Liver (tissue), 9 donors: ENCODE measurements around the gene TFAP2A. TPM values are rescaled to one million over a fixed set of nuclear protein-coding genes. Genes with fewer than 3 reads are reported as not detected.

Source experiments
- DNase-seq: peaks from one replicate; pipeline ENCODE4 v3.0.0-alpha.2; 2017; ENCODE audit warnings: low spot score
- H3K27ac ChIP-seq, 2 donors: one replicate each; pipeline ENCODE4 v1.7.0; 2013; ENCODE audit warnings: inconsistent platforms in 2 of 2, low read length in 2 of 2, control low read depth in 1 of 2, low read depth in 1 of 2, mild to moderate bottlenecking in 1 of 2
- H3K27me3 ChIP-seq, 4 donors: one replicate each; pipeline versions ENCODE4 v1.6.1 to v1.7.0; 2013; ENCODE audit warnings: low read length in 3 of 4, inconsistent platforms in 1 of 4, mild to moderate bottlenecking in 1 of 4, moderate library complexity in 1 of 4; ENCODE audit not compliant: control insufficient read depth in 4 of 4, insufficient read depth in 4 of 4
- H3K36me3 ChIP-seq, 4 donors: one replicate each; pipeline versions ENCODE4 v1.6.1 to v1.7.0; 2013; ENCODE audit warnings: low read length in 3 of 4, mild to moderate bottlenecking in 3 of 4, low read depth in 1 of 4, moderate library complexity in 1 of 4; ENCODE audit not compliant: control insufficient read depth in 4 of 4, insufficient read depth in 3 of 4
- H3K4me1 ChIP-seq, 4 donors: one replicate each; pipeline versions ENCODE4 v1.6.1 to v1.7.0; 2013; ENCODE audit warnings: low read length in 3 of 4, mild to moderate bottlenecking in 3 of 4, moderate library complexity in 1 of 4; ENCODE audit not compliant: control insufficient read depth in 4 of 4, insufficient read depth in 4 of 4
- H3K4me3 ChIP-seq, 3 donors: one replicate each; pipeline versions ENCODE4 v1.6.1 to v1.7.0; 2013; ENCODE audit warnings: low read length in 3 of 3, control low read depth in 1 of 3, low read depth in 1 of 3, mild to moderate bottlenecking in 1 of 3
- H3K9ac ChIP-seq, 2 donors: one replicate each; pipeline ENCODE4 v1.7.0; 2013; ENCODE audit warnings: low read length in 2 of 2, mild to moderate bottlenecking in 2 of 2, moderate library complexity in 2 of 2, control low read depth in 1 of 2, low read depth in 1 of 2
- H3K9me3 ChIP-seq, 4 donors: one replicate each; pipeline versions ENCODE4 v1.6.1 to v1.7.0; 2013; ENCODE audit warnings: low read length in 3 of 4; ENCODE audit not compliant: control insufficient read depth in 4 of 4
- ATF3 ChIP-seq: IDR thresholded peaks from 2 replicates; pipeline ENCODE4 v1.6.1; 2016; ENCODE audit warnings: antibody characterized with exemption
- CTCF ChIP-seq: fragments of 150-350 bp; IDR thresholded peaks from 2 replicates; pipeline ENCODE4 v1.5.1; 2017; ENCODE audit warnings: improper control_type of control experiment, low read depth, low read length; ENCODE audit not compliant: missing input control
- EGR1 ChIP-seq, 2 donors: IDR thresholded peaks; 2 replicates each; pipeline ENCODE4 v1.6.1; 2016 to 2018; ENCODE audit warnings: antibody characterized with exemption in 2 of 2, low read depth in 2 of 2
- FOXA1 ChIP-seq: IDR thresholded peaks from 2 replicates; pipeline ENCODE4 v1.6.1; 2016; ENCODE audit warnings: antibody characterized with exemption
- FOXA2 ChIP-seq: IDR thresholded peaks from 2 replicates; pipeline ENCODE4 v1.6.1; 2016; ENCODE audit warnings: antibody characterized with exemption
- GABPA ChIP-seq, 2 donors: IDR thresholded peaks in 1 of 2; conservative IDR thresholded peaks in 1 of 2; 2 replicates each; pipeline ENCODE4 v1.6.1; 2016; ENCODE audit warnings: antibody characterized with exemption in 2 of 2, mild to moderate bottlenecking in 1 of 2, moderate library complexity in 1 of 2
- HNF4A ChIP-seq, 2 donors: conservative IDR thresholded peaks; 2 replicates each; pipeline ENCODE4 v1.6.1; 2016; ENCODE audit warnings: antibody characterized with exemption in 2 of 2, mild to moderate bottlenecking in 2 of 2
- HNF4G ChIP-seq: IDR thresholded peaks from 2 replicates; pipeline ENCODE4 v1.6.1; 2016; ENCODE audit warnings: antibody characterized with exemption
- JUND ChIP-seq, 2 donors: IDR thresholded peaks; 2 replicates each; pipeline ENCODE4 v1.6.1; 2016; ENCODE audit warnings: antibody characterized with exemption in 2 of 2
- NR2F2 ChIP-seq: IDR thresholded peaks from 2 replicates; pipeline ENCODE4 v1.6.1; 2016; ENCODE audit warnings: antibody characterized with exemption
- RAD21 ChIP-seq, 2 donors: IDR thresholded peaks; 2 replicates each; pipeline ENCODE4 v1.6.1; 2016; ENCODE audit warnings: antibody characterized with exemption in 2 of 2, mild to moderate bottlenecking in 2 of 2
- REST ChIP-seq: IDR thresholded peaks from 2 replicates; pipeline ENCODE4 v1.6.1; 2016; ENCODE audit warnings: antibody characterized with exemption, mild to moderate bottlenecking
- RXRA ChIP-seq, 2 donors: IDR thresholded peaks; 2 replicates each; pipeline ENCODE4 v1.6.1; 2017 to 2018; ENCODE audit warnings: antibody characterized with exemption in 2 of 2, mild to moderate bottlenecking in 1 of 2
- SP1 ChIP-seq: IDR thresholded peaks from 2 replicates; pipeline ENCODE4 v1.6.1; 2018; ENCODE audit warnings: antibody characterized with exemption, mild to moderate bottlenecking
- TAF1 ChIP-seq: conservative IDR thresholded peaks from 2 replicates; pipeline ENCODE4 v1.6.1; 2016; ENCODE audit warnings: antibody characterized with exemption, mild to moderate bottlenecking
- YY1 ChIP-seq: IDR thresholded peaks from 2 replicates; pipeline ENCODE4 v1.6.1; 2016; ENCODE audit warnings: antibody characterized with exemption, mild to moderate bottlenecking
- ZBTB33 ChIP-seq: IDR thresholded peaks from 2 replicates; pipeline ENCODE4 v1.6.1; 2016; ENCODE audit warnings: antibody characterized with exemption
- WGBS: extraction: QIAGEN DNeasy Blood & Tissue Kit; methylation state at CpG from one replicate; pipeline ENCODE4 v1.1.7; 2013; 5-methylcytosine and 5-hydroxymethylcytosine counted together
- polyA plus RNA-seq, 2 donors: library from polyadenylated mRNA; stranded (reverse) in 1 of 2; unstranded in 1 of 2; fragments of 200-250 nt in 1 of 2; fragments of >200 nt in 1 of 2; fragmentation: Nextera tagmentation in 1 of 2; extraction: Ambion mirVana in 1 of 2; gene quantifications; one replicate each; pipeline versions ENCODE4 v1.2.1 to v1.2.3, GENCODE V29; 2013 to 2015
- total RNA-seq, 2 donors: library from RNA; depleted of rRNA; stranded (reverse); fragments of >200 nt; gene quantifications; one replicate each; pipeline ENCODE4 v1.2.3, GENCODE V29; 2014
- TF ChIP-seq, protein P1 (sequence below): IDR thresholded peaks from 2 replicates; pipeline ENCODE4 v1.6.1; 2016; ENCODE audit warnings: antibody characterized with exemption
- donor health status: healthy.
- donor health status: healthy.
- donor health status: healthy.
- donor health status: healthy.
- donor health status: healthy.

Gene TFAP2A
- total and polyA plus RNA-seq, 4 donors: 0.03 to 0.08 TPM; not detected in 2

GRCh38 chr6:10449751-10450150 lies 34.9 kb upstream of the TFAP2A start:
- WGBS: 71% methylated on average over 5 of the region's 5 CpGs
- Histone ChIP-seq H3K4me3 (no peak overlapping the region), H3K27ac (no peak overlapping the region), H3K36me3 (no peaks in the 10 kb centered on the region), H3K4me1 (no peaks in the 10 kb centered on the region), H3K9ac (no peak overlapping the region), H3K9me3 (no peaks in the 10 kb centered on the region), H3K27me3 (no peaks in the 10 kb centered on the region)
- no peak for DNase-seq
- no peak for TF ChIP-seq FOXA1
- no peak for TF ChIP-seq NR2F2
- no peak for TF ChIP-seq RAD21 (IDR thresholded peaks at IDR 0.05)
- no peak for TF ChIP-seq EGR1 (IDR thresholded peaks at IDR 0.05; ENCODE audit: low read depth in 2 of 2)
- TF ChIP-seq HNF4A (conservative IDR thresholded peaks at IDR 0.05): no peak
- TF ChIP-seq TAF1: no peak
- no peak for TF ChIP-seq JUND (IDR thresholded peaks at IDR 0.05)
- no peak for TF ChIP-seq GABPA (IDR thresholded peaks at IDR 0.05 in 1 of 2, conservative IDR thresholded peaks at IDR 0.05 in 1 of 2)
- TF ChIP-seq ATF3: no peak
- no peak for TF ChIP-seq YY1
- TF ChIP-seq FOXA2: no peak
- TF ChIP-seq RXRA (IDR thresholded peaks at IDR 0.05): no peak
- no peak for TF ChIP-seq SP1
- no peak for TF ChIP-seq REST
- TF ChIP-seq HNF4G: no peak
- TF ChIP-seq, protein P1, sequence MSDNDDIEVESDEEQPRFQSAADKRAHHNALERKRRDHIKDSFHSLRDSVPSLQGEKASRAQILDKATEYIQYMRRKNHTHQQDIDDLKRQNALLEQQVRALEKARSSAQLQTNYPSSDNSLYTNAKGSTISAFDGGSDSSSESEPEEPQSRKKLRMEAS: no peak
- TF ChIP-seq CTCF: no peak
- no peak for TF ChIP-seq ZBTB33
